Chondrocyte (in vitro differentiated cells): ENCODE data around the gene CSNK1E. TPM values are rescaled to one million over a fixed set of nuclear protein-coding genes. Genes with fewer than 3 reads are reported as not detected.

ENCODE experiments used
- DNase-seq: peaks from one replicate; pipeline ENCODE4 v3.0.0; 2021; ENCODE audit warnings: mixed read lengths, low spot score
- H3K27ac Mint-ChIP-seq: one replicate; pipeline ENCODE4 v1.8.0; 2021; ENCODE audit warnings: mild to moderate bottlenecking, moderate library complexity, mixed read lengths; ENCODE audit not compliant: unreplicated experiment
- H3K27me3 Mint-ChIP-seq: 2 replicates; pipeline ENCODE4 v1.8.0; 2021; ENCODE audit warnings: low read depth, mixed read lengths
- H3K36me3 Mint-ChIP-seq: 2 replicates; pipeline ENCODE4 v1.8.0; 2021; ENCODE audit warnings: low read depth, mixed read lengths
- H3K4me1 Mint-ChIP-seq: 2 replicates; pipeline ENCODE4 v1.8.0; 2021; ENCODE audit warnings: low read depth, mild to moderate bottlenecking, mixed read lengths
- H3K4me3 Mint-ChIP-seq: one replicate; pipeline ENCODE4 v1.8.0; 2021; ENCODE audit warnings: mild to moderate bottlenecking, moderate library complexity, mixed read lengths; ENCODE audit not compliant: unreplicated experiment
- H3K9me3 Mint-ChIP-seq: 2 replicates; pipeline ENCODE4 v1.8.0; 2021; ENCODE audit warnings: low read depth, mixed read lengths
- CTCF ChIP-seq: fragments of 200-600 bp; sonication (generic); IDR thresholded peaks from 2 replicates; pipeline ENCODE4 v1.5.0; 2021; ENCODE audit warnings: antibody characterized with exemption, mild to moderate bottlenecking, moderate library complexity
- total RNA-seq: library from RNA; stranded (reverse); gene quantifications from 3 replicates; pipeline ENCODE4 v1.2.1, GENCODE V29; 2021

Gene CSNK1E
- total RNA-seq, 1 donor from 2014 or later = 129 TPM

- TF ChIP-seq CTCF = no peak
- H3K36me3 Mint-ChIP-seq = peaks cover 31% of the 10 kb centered on the region
- H3K27ac Mint-ChIP-seq = no peak overlapping the region
- H3K27me3 Mint-ChIP-seq = no peaks in the 10 kb centered on the region
- H3K4me3 Mint-ChIP-seq = no peak overlapping the region
- DNase-seq = no peak
- no peaks in the 10 kb centered on the region for H3K9me3 Mint-ChIP-seq
- H3K4me1 Mint-ChIP-seq = peaks cover 20% of the 10 kb centered on the region
These were observed 16.3 kb downstream of the CSNK1E start for GRCh38 chr22:38300946-38301345.

- peaks cover 31% of the 10 kb centered on the region for H3K36me3 Mint-ChIP-seq
- H3K4me3 Mint-ChIP-seq = no peak overlapping the region
- peaks cover 14% of the 10 kb centered on the region for H3K4me1 Mint-ChIP-seq
- H3K27me3 Mint-ChIP-seq = no peaks in the 10 kb centered on the region
- no peak overlapping the region for H3K27ac Mint-ChIP-seq
- no peaks in the 10 kb centered on the region for H3K9me3 Mint-ChIP-seq
- TF ChIP-seq CTCF = no peak
- no peak for DNase-seq
These were observed 16.9 kb downstream of the CSNK1E start for GRCh38 chr22:38300197-38300945.

- peaks cover 30% of the 10 kb centered on the region for H3K36me3 Mint-ChIP-seq
- DNase-seq = no peak
- H3K4me3 Mint-ChIP-seq = no peak overlapping the region
- no peak overlapping the region for H3K27ac Mint-ChIP-seq
- H3K27me3 Mint-ChIP-seq = no peaks in the 10 kb centered on the region
- no peaks in the 10 kb centered on the region for H3K9me3 Mint-ChIP-seq
- no peak for TF ChIP-seq CTCF
- H3K4me1 Mint-ChIP-seq = peaks cover 10% of the 10 kb centered on the region
These were observed 17.5 kb downstream of the CSNK1E start for GRCh38 chr22:38299770-38300102.

GRCh38 chr22:38298312-38299005 is 18.8 kb downstream of the CSNK1E start:
- peak; percentile 72 for TF ChIP-seq CTCF
- Mint-ChIP-seq H3K27ac (no peak overlapping the region), H3K36me3 (peaks cover 34% of the 10 kb centered on the region), H3K4me1 (no peaks in the 10 kb centered on the region), H3K27me3 (no peaks in the 10 kb centered on the region), H3K4me3 (no peak overlapping the region), H3K9me3 (no peaks in the 10 kb centered on the region)
- DNase-seq = no peak

- H3K27ac Mint-ChIP-seq = no peak overlapping the region
- TF ChIP-seq CTCF = no peak
- no peak overlapping the region for H3K4me3 Mint-ChIP-seq
- no peaks in the 10 kb centered on the region for H3K9me3 Mint-ChIP-seq
- H3K36me3 Mint-ChIP-seq = peaks cover 30% of the 10 kb centered on the region
- DNase-seq = no peak
- no peaks in the 10 kb centered on the region for H3K4me1 Mint-ChIP-seq
- H3K27me3 Mint-ChIP-seq = no peaks in the 10 kb centered on the region
These were observed 20.9 kb downstream of the CSNK1E start for GRCh38 chr22:38296372-38296771.
